ENCODE measurements around the gene ARHGDIB. TPM values are rescaled to one million over a fixed set of nuclear protein-coding genes. Genes with fewer than 3 reads are reported as not detected.

The ARHGDIB gene
- total and polyA plus RNA-seq, 2 of the 4 experiments (the other 2 are of a cell fraction), result 24.9 to 30.7 TPM

GRCh38 chr12:15001733-15002382 lies 40.5 kb upstream of the ARHGDIB start:
- H3K9ac ChIP-seq (ENCODE audit: low read depth, low read length), result no peak overlapping the region

More at GRCh38 chr12:15001733-15002382, 40.5 kb upstream of the ARHGDIB start:
- Histone ChIP-seq H2BK20ac (ENCODE audit: low read depth, low read length) (no peak overlapping the region), H2BK5ac (ENCODE audit: low read depth, low read length, poor library complexity, severe bottlenecking) (no peak overlapping the region), H3K9me1 (ENCODE audit: insufficient read depth, low read length) (no peaks in the 10 kb centered on the region), H3K36me3 (ENCODE audit: control insufficient read depth, insufficient read depth, low read length) (no peaks in the 10 kb centered on the region), H3K4ac (ENCODE audit: low read depth, low read length) (no peak overlapping the region), H4K5ac (ENCODE audit: low read depth, low read length) (no peak overlapping the region), H4K20me1 (ENCODE audit: insufficient read depth, low read length) (no peaks in the 10 kb centered on the region), H4K8ac (ENCODE audit: low read depth in 2 of 2, low read length in 2 of 2) (no peak overlapping the region), H3K4me2 (ENCODE audit: low read depth, low read length) (peak overlapping the region; percentile 27; the same call in 1 of the 2 replicates), H2AFZ (replicated peaks; ENCODE audit: low read length, poor library complexity) (peak overlapping the region; percentile 0), H4K91ac (ENCODE audit: insufficient read depth, low read depth, low read length) (no peak overlapping the region), H3K56ac (ENCODE audit: extremely low read depth, insufficient read depth, low read length) (no peak overlapping the region), H2BK120ac (ENCODE audit: low read depth, low read length) (no peak overlapping the region), H3K27me3 (ENCODE audit: control insufficient read depth, insufficient read depth, low read length) (peaks cover 14% of the 10 kb centered on the region), H2AK9ac (replicated peaks; ENCODE audit: low read depth, low read length, poor library complexity) (no peak overlapping the region), H3K9me3 (ENCODE audit: control insufficient read depth, insufficient read depth, low read length) (no peaks in the 10 kb centered on the region), H3K4me3 (ENCODE audit: insufficient read depth, low read depth, low read length) (no peak overlapping the region), H3K4me1 (ENCODE audit: control insufficient read depth, insufficient read depth, low read length) (no peaks in the 10 kb centered on the region), H3K27ac (ENCODE audit: insufficient read depth, low read length) (no peak overlapping the region), H2AK5ac (ENCODE audit: low read depth, low read length) (no peak overlapping the region), H2BK15ac (ENCODE audit: low read depth, low read length) (no peak overlapping the region), H3K79me1 (ENCODE audit: low read depth in 1 of 2, low read length in 2 of 2) (no peaks in the 10 kb centered on the region), H3K14ac (replicated peaks; ENCODE audit: low read depth, low read length) (no peak overlapping the region), H3K23ac (ENCODE audit: low read depth, low read length) (no peak overlapping the region), H3K18ac (ENCODE audit: low read depth, low read length) (no peak overlapping the region)
- no CpG with 5 or more reads among the region's 6 CpGs for WGBS, 2 experiments (ENCODE audit: extremely low coverage in 2 of 2, insufficient read length in 1 of 2)
- ATAC-seq (ENCODE audit: low read depth), result peak; percentile 79
- POLR2A ChIA-PET (ENCODE audit: unreplicated experiment), result no interaction called here
- DNase-seq, result peak; percentile 21
- no TSS peak for BruUV-seq (replicated peaks)
- intact Hi-C loops (cut with micrococcal nuclease), result loop anchor here (2.0 kb wide), 1 partner anchor 219 kb away; the partner anchor contains the start of gene RERG
- in situ Hi-C loops (cut with MboI; ENCODE audit: low sequenced_read_pairs), result no loop called here
- TF ChIP-seq ELK1 (IDR thresholded peaks at IDR 0.05; ENCODE audit: borderline replicate concordance, low read depth, low read length) (no peak), RCOR1 (IDR thresholded peaks at IDR 0.05; ENCODE audit: insufficient replicate concordance, low read length) (no peak), RFX5 (IDR thresholded peaks at IDR 0.05; ENCODE audit: low read depth, low read length) (no peak), MAZ (IDR thresholded peaks at IDR 0.05; ENCODE audit: borderline replicate concordance, low read depth, low read length) (no peak), POLR2A (IDR thresholded peaks at IDR 0.05; ENCODE audit: low read depth, low read length) (no peak), CEBPB (IDR thresholded peaks at IDR 0.05; ENCODE audit: low read depth, low read length) (no peak)
- dilution Hi-C loops (cut with HindIII; ENCODE audit: low sequenced_read_pairs, unreplicated experiment), result no loop called here
- CTCF ChIA-PET, result interaction anchor here (0.8 kb wide), 1 partner anchor 220 kb away, joined by 3 read pairs; the partner anchor contains the start of gene RERG
